GM19328 (cell line): ENCODE data around the gene PROM1.
A peak's percentile ranks its signal among the peaks of the same experiment; 100 is the strongest.

Source experiments
- ATAC-seq: cut with Tn5 transposase; IDR thresholded peaks from one replicate; pipeline ENCODE4 v1.9.1; 2021; ENCODE audit warnings: mild to moderate bottlenecking, moderate library complexity; ENCODE audit not compliant: unreplicated experiment

Gene PROM1

DNA sequence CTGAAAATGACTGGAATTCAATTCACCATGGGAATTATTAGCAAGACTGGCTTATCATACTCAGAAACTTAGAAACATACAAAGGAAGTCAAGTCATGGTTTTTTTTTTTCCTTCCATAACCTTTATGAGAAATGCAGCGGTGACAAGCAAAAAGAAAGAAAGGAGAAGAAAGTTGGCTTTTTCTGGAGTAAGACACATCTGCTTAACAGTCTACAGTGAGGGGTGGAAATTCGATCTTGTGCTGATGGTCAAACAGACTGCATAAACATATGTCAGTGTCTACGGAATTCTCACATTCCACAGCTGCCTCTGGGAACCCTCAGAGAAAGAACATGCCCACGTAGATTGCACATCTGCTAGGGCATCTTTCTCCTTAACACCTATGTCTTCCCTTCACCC, 54.6 kb downstream of the PROM1 start:
- ATAC-seq, result no peak

DNA sequence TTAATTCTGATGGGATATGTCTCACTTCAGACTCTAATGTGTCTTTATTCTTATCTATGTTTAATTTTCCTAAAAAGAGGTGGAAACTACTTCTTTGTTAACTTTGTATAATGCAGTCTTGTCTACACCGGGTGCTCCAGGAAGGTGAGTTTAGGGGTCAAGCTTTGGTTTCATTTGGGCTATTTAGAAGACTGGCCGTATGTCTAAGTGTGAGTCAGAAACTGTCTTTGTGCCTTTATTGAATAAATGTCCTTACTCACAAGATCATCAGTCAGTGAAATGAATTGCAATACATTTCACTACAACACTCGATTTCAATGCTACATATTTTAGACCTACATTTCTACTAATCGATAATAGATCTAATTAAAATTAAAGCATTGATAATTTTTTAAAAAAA, 56.2 kb downstream of the PROM1 start:
- no peak for ATAC-seq

DNA sequence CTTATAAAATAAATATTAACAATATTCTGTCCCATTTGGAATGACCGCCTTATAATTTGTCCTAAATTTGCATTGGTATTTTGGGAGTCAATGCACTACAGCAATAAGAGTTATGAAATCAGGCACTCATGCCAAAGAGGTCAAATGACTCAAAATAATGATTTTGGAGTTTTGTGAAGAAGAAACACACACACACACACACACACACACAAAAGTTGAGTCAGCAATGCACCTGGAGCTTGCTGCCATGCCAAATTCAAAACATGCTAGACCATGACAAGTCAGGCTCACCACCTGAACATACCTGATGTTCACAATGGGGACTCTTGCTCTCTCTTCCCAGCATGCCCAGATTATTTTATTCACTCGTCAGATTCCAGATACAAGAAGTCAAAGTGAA, 56.7 kb downstream of the PROM1 start:
- ATAC-seq, result no peak

DNA sequence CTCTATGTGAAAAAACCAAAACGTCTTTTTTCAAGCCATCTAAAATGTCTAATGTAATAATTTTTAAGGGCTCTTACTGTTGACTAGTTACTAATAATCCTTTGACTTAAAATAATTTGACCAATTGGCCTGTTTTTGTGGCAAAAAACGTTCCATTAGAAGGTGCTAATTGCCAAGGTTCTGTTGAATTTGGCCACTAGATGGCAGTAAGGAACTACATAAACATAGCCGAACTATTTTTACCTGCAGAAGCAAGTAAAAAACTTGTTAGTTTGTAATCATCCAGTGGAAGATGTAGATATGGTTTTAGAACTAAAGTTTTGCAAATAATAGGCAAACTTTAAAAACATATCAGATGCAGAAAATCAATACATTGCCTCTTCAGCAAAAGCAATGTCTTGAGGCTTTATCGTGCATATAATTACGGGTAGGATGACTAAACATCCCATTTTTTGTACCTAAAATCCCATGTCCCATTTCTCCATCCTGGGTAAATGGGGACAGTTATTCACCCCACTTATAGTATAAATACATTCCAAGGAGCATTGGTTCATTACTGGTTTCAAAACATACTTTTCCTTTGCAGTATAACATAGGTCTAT, 57.6 kb downstream of the PROM1 start:
- no peak for ATAC-seq

DNA sequence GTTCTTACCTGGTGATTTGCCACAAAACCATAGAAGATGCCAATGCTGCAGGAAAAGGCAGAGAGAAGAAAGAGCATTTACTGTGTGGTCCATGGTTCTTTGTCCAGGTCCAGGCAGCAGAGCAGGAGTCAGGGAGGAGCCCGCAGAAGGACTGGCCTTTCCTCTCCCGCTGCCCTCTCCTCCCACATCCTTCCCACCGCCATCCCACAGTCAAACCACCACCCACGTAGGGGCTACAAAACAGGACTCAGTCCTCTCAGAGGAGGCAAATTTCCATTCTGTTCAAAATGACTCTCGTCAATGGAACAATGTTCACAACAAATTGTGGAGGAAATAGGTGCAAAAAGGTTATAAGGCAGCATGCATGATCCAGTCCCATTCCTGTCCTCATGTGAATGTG, 58.6 kb downstream of the PROM1 start:
- no peak for ATAC-seq

DNA sequence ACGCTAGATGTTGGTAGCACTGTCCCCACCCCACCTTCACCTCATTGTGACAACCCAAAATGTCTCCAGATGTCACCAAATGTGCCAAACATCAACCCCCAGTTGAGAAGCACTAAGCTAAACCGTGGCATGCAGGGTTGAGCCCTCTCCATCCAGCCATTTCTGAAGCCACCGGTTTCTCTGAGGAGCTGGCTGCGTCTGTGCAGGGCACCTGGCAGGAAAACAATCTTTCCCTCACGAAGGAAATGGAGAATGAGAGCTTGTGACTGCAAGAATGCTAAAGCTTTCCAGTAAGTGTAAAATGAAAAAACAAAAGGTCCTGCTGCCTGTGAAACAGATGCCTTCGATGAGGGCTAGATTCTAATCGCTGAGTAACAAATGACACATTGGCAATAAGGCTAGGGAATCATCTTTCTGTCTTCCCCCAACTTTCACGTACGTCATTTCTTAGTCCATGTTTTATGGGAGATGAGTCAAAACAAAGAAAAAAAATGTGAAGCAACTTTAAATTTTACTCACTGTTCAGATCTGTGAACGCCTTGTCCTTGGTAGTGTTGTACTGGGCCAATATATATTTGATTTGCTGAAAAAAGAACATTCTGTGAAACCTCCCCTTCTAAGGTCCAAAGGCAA, 59.9 kb downstream of the PROM1 start:
- ATAC-seq, result no peak

DNA sequence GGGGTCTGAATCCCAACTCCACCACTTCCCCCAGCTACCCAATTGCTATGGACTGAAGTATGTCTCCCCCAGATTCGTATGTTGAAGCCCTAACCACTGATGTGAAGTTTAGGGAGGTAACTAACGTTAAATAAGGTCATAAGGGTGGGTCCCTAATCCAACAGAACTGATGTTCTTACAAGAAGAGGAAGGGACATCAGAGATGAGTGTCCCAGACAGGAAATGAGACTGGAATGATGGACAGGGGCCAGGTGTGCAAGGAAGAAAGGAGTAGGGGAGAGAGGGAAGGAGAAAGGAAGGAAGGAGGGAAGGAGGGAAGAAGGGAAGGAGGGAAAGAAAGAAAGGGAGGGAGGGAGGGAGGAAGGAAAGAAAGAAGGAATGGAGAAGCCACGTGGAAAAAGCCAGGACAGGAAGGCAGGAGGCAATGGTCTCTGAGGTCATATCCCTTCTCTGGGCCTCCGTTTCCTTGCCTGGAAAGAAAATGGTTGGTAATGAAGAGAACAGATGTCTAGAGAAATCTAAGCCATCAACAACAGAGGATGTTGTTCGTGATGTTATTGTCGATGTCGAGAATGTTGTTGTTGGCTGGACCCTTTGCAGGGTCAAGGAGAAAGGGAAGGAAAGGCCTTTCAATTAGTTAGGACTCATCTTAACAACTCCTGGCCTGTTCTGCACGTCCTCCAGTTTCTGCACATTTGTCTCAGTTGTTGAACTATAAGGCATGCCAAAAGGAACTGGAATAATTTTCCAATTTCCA, 61.8 kb downstream of the PROM1 start:
- ATAC-seq, result no peak

DNA sequence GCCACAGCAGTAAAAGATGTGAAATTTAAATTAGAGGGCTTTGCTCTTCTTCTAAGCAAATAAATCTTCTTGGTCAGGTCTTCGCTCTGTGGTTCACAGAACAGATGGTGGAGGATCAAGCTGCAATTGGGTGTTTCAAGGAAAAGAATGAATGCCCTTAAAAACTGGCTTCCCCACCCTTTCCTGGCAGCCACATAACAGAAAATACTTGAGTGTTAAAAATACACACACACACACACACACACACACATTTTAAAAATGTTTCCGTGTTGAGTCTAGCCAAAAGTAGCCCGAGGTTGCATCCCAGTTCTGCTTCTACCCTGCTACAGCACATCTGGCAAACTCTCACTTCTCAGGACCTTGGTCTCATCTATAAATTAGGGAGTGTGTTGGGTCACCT, 64.2 kb downstream of the PROM1 start:
- no peak for ATAC-seq

DNA sequence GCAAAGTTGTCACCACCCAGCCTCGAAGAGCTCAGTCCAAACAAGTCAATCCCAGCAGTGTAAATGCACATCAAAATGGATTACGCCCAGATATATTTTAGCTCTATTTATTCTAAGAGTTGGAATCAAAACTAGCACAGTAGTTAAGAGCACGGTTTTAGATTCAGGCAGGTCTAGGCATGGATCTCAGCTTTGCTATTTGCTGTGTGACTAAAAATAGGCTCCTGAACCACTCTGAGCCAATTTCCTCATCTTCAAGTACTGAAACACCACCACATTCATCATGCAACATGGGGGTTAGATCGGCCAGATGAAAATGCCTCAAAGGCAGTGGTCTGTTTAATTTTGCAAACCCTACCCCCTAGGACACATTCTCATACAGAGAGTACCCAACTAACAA, 65.0 kb downstream of the PROM1 start:
- ATAC-seq, result no peak

DNA sequence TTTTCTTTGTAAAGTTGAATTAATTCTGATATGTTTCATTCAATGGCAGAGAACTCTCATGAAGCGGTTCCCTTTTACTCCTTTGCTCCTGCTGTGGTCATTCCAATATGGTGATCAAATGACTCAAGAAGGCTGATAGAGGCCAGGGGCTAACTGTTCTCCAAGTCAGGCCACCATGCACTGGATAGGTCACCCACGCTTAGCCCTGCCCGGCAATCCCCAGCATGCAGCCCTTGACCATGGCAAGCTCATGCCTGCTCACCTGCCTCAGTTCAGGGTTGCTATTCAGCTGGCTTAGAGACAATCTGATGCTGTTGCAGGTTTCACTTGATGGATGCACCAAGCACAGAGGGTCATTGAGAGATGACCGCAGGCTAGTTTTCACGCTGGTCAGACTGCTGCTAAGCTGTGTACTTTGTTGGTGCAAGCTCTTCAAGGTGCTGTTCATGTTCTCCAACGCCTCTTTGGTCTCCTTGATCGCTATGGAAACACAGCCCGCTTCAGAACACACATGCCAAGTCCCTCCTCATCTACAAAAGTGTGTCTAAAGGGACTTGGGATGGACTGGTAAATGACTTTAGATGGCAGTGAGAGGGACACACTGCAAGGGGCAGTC, 65.7 kb downstream of the PROM1 start:
- ATAC-seq, result no peak

DNA sequence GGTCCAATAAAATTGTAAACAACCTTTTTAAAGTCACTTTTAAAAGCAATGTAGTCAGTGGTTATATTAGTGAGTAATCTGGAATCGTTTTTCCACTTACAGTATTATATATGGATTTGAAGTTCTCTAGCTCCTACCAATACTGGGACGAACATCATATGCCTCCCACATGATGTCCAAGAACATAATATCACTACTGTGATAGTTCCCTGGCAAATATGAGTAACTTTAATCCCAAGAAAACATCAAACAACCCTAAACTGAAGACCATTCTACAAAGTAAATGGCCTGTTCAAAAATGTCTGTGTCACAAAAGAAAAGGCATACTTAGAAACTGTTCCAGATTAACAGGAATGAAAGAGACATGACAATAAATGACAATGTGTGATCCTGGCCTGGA, 67.3 kb downstream of the PROM1 start:
- no peak for ATAC-seq

DNA sequence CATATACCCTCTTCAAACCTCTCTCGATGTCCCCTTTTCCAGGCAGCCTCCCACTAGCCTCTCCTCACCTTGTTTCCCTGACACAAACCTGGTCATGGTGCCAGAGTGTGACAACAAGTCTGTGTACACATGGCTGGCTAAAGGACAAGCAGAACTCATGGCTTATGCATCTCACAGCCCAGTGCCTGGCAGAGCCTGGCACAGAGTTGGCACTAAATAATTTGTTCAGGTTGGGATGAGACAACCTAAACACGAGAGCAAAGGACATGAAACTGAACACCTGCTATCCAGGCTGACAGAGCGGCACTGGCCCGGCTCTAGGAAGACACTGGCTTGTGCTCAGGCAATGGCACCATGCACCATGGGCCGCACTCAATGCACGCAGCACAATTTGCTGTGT, 72.7 kb downstream of the PROM1 start:
- no peak for ATAC-seq

DNA sequence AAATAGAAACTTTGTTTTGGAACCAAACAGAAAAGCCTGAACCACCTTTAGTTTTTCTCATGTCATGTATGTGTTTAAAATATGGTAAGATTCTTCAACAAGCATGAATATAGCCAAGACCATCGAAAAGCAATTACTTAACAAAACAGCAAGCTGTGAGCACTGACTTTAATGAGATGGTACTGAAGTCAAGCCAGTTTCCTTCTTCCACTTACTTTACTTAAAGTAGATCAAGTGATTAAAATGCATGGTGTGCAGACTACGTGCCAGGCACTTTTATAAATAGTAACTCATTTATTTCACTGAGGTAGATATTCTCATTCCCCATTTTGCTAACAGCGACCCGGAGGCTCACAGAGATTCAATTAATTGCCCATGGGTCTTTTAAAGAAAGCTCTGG, 74.7 kb downstream of the PROM1 start:
- no peak for ATAC-seq

DNA sequence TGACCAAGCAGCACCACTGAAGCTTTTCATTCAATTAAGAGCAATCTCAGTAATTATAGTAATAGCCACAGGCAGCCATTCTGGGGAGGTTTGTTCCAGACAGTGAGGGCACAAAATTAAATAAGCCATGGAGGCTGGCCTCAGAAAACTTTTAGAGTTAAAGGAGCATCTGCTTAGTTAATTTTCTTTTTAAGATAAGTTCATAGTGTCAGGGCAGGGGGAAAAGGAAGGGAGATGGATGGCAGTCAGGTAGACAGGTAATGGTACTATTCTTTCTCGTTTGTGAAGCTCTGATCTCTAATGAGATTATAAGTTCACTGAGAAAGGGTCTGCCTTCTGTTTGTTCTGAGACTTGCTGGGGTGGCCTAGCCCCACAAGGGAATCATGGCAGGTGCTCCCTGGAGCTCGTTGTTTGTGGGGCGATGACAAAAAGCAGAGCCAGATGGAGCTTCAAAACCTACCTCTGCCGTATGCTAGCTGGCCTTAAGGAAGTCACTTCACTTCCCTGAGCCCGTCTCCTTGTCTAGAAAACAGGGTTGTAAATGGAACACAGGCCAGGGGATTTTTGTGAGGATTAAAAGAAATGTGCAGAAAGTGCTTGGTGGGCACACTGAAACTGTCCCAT, 76.2 kb downstream of the PROM1 start:
- ATAC-seq, result no peak

DNA sequence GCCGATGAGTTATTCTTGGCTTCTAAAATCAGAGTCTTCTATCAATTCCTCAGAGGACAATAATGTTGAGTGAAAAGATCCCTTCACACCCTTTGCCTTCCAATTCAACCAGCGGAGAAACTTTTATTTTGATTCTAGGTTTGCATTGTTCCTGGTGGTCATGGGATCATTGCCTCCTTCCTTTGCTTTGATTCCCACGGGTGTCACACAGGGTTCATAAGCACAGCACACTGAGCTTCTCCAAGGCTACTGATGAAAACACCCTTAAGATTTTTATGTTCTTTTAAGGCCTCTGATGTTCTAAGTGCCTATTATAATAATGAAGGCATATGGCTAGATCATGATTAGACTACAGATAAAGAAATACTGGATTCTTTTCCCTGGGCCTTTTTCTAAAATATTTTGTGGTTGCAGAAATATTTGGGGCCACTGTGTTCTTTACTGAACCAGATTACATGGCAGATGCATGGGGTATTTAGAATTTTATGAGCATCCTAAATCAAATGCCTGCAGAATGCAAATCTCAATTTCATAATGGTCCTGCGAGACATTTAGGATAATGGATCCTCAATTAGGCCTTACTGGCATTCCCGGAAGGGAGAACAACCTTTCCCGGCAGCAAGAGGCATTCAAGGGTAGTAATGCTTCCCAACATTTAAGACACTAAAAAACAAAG, 76.9 kb downstream of the PROM1 start:
- no peak for ATAC-seq

DNA sequence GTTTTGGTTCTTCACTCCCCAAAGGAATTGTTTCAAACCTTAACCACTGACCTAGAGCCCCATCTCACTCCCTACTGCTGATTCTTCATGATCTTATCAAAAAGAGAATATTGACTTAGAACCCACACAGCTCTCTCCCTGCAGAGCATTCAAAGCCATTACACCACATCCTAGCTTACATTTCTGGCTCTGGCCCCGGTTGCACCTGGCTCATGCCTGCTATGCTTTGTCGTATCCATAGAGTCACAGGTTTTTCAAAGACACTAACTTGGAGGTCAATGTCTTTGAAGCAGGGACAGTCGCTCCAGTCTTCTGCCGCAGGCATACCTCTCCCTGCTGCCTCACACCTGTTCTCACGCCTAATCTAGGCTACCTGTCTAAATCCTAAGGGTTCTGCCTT, 78.1 kb downstream of the PROM1 start:
- ATAC-seq, result no peak

DNA sequence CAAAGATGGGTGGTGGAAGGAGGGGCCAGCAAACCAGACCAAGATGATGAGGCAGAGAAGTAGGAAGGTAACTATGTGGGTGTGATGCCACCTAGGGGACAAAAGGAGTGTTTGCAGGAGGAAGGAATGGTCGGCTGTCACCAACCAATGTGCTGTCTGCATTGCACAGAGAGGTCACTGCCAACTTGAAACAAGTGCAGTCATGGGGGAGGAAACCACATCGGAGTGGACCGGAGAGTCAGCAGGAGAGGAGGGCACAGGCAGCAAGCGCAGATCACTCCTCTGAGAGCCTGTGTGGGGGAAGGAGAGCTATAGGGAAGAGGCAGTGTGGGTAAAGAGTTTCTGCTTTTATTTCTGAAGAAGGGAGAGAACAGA, 82.4 kb downstream of the PROM1 start:
- ATAC-seq, result peak; percentile 91

DNA sequence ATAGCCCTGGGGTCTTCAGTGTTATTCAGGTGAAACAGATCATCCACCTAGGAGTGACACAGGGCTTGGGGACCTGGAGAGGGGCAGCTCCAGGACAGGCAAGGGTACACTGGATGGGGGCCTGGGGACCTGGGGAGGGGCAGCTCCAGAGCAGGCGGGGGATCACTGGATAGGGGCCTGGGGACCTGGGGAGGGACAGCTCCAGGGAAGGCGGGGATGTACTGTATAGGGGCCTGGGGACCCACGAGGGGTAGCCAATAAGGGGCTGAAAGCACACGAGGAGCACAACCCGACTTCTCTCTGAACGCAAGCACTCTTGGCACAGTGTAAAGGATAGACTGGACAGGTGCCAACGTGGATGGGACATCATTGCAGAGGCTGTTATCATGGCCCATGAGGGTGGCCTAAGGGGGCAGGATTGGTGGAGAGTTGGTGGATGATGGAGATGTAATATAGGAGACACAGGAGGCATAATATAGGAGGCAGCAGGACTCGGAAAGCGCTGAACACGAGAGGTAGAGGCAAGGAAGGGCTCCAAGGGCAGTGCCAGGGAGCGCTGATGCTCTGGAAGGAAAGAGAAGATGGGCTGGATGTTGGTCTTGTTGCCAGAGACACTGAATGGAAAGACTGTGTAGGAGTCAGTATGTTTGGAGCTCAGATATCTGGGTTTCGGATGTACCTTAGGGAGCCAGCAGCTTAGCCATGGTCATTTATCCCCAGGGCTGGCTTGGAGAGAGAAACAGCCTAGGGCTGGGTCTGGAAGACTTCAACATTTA, 82.9 kb downstream of the PROM1 start:
- no peak for ATAC-seq

DNA sequence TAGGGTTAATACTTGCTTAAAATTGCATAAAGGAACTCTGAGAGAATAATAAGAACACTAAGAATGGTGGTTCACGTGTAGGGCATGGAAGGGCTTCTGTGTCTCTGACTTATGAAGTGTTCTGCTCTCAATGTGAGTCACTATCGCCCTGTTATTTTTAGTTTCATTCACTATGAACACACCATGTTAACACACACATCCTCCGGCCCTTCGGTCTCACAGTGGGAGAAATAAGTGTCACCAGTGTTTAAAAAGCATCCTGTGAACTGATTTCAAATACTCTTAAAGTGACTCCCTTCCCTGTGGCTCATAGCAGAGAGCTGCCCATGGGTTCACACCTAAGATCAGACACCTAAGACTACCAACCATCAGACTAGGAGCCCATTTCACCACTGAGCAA, 87.0 kb downstream of the PROM1 start:
- no peak for ATAC-seq

DNA sequence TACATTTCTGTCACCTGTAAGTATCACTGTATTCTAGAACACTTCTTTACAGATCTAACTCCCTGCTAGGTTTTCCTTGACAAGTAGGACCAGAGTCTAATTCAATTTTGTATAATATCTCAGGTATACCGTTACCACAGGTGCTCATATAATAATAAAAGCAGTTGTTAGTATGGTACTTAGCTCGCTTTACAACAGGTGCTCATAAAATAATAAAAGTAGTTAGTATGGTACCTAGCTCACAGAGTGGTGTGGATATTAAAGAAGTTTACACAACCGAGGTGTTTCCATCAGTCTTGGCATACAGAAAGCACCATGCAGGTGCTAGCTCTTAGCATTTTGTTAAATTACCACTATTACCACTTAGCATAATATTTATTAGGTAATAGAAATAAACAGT, 88.0 kb downstream of the PROM1 start:
- no peak for ATAC-seq

DNA sequence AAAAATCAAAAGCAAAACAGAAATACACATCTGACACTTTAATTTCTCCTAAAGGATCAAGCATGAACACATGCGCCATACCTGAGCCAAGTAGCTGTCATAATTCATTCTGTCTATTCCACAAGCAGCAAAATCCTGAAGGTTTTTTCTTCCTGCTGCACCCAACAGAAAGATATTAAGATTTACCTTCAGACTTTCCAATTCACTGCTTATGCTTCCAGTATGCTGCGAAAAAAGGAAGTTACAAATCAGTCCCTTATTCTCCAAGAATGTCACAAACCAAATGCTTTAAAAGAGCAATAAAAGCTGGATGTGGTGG, 91.7 kb downstream of the PROM1 start:
- no peak for ATAC-seq
